NCI-H82 treated with DMSO at 0.1 percent for 48 hours (cell line): Measurements from ENCODE around the gene FSHR.

Experiments
- DNase-seq: peaks from one replicate; lab custom pipeline; 2025; ENCODE audit not compliant: unreplicated experiment; lab: John Stamatoyannopoulos, UW

Gene FSHR

DNA sequence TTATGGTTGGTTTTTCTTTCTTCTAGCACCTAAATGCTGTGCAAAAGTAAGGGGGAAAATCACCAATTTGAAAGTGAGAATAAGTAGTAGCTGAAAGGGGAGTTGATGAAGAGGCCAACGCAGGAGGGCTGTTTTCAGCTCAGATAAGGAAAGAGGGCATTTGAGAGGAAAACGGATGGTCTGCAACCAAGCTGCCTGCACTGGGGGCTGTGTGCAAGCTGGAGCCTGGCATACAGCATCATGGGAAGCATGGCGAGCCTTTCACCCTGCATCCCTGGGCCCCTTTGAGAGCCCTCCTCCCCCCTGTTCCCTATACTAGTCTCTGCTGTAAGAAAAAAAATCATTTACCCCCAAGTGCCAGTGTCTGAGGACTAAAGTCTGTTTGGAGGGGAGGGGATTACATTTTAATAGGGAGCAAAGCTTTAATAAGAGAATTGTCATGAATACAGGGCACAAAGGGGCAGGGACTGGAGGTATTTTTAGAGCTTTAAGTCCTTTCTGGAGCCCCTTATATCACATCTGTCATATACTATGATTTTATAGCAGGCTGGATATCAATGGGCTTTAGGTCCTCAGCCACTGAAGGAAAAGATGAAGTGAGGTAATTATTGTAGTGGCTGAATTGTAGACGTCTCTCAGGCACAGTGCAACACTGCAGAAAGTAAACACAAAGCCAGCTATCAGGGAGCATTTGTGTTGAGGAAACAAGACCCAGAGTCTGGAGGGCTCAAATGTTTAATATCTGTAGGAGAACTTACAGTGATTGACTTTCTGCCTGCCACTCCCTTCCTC, 120.7 kb downstream of the FSHR start:
- no peak for DNase-seq

DNA sequence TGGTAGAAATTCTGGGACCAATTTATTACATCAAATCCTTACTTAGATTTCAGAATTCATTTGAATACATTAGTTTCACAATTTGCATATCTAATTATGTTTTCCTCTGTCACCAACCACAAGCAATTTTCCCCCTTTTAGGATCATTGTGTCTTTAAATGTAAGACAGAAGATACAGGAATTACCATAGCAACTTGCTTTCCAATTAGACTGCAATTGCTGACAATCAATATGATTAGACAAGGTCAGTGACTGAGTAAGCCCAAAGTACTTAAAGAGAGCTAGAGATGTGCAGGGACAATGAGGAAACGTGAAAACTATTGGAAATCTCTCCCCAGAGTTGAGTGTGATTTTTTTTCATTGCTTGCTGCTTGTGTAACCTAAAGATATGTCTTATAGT, 121.4 kb downstream of the FSHR start:
- no peak for DNase-seq

DNA sequence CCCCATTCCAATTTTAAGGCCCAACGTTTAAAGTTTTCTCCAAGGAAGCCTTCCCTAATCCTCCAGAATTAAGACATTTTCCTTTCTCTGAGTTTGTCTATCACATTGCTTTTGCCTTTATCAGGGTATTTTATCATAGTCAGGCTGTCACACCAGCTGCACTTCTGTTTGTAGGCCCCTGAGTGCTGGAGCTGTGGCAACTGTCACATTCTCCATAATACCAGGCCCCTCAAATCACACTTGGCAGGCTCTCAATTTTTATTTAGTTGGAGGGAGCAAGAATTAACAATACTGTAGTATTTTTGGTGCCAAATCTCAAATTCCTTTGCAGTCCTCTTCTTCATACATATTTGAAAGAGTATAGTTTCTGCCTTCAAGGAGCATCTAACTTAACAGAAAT, 122.2 kb downstream of the FSHR start:
- no peak for DNase-seq

DNA sequence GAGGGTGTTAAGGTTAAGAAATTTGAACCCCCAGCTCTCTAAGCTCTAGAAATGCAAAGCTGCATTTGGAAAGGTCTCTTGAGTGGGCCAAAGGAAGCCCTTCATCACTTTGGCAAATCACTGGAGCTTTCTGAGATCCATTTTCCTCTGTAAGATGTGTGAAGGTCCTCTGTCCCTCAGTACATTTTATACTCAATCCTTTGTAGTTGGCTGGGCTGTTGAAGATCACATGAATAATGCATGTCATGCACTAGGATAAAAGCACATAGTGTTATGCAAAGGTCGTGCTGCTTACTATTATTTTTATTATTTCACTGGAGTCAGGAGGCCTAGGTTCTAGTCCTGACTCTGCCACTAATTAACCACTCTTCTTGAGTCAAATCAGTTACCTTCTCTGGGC, 124.9 kb downstream of the FSHR start:
- DNase-seq = no peak

DNA sequence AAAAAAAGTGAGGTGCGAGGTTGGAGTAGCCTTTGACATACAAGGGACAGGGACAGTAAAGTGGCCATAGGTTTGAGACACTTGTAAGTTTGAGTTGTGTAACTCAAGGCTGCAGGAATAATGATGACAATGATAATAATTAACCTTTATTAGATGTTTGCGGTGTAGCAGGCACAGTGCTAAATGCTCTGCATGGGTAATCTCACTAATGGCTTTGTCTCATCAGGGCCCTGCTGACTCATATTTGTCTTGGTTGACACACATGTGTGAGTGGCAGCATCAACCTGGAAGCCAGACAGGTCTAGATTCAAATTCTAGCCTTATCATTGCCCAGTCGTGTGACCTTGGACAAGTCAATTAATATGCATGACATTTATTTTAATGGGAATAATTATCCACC, 126.2 kb downstream of the FSHR start:
- DNase-seq = no peak

DNA sequence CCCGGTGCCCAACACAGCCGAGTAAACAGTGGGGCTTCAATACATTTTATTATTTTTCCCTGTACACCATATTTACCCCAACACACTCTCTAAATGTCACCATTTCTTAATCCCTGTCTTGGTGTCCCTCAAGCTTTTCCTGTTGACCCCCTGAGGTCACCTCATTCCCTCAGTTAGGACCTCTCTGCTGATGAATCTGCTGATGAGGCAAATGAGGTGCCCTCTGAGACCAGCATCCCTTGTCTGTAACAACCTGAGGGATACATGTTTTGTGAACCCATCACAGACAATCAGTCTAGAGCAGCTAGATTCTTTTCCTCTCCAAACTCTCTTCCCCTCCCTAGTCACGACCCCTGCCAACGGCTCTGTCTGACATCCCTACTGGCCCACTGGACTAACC, 127.6 kb downstream of the FSHR start:
- DNase-seq = no peak

DNA sequence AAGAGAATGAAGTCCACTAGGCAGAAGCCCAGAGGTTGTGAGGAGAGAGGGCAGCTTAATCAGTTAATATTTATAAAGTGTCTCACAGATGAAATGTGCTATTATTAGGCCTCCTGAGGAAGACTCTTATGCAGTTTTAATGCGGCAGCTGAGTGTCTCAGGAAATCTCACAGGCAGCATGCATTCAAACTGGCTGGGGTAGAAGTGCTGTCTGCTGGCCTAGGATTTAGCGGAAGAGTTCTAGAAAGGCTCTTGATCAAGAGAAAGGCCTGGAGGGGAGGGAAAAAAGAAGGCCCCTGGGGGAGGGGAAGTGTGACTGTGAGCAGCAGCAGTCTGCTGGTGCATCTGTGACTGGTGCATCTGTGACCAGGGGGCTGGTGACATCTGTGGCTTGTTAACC, 133.0 kb downstream of the FSHR start:
- DNase-seq = no peak

DNA sequence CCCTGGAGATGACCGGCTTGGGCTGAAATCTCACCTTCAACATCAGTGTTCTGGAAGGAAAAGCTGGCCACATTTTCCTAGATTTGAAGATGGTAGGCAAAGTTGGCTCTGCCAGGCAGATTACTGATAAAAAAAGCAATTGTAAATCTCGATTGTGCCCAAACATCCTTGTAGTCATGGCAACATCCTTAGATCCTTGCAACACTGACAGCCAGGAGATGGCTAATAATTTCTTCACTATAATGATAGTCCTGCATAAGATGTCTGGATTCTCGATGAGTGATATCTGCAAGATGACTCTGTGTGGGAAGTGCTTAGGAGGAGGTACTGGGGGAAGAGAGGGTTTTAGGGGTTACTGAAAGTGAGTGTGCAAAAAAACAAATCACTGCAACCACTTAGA, 149.1 kb downstream of the FSHR start:
- DNase-seq = no peak

DNA sequence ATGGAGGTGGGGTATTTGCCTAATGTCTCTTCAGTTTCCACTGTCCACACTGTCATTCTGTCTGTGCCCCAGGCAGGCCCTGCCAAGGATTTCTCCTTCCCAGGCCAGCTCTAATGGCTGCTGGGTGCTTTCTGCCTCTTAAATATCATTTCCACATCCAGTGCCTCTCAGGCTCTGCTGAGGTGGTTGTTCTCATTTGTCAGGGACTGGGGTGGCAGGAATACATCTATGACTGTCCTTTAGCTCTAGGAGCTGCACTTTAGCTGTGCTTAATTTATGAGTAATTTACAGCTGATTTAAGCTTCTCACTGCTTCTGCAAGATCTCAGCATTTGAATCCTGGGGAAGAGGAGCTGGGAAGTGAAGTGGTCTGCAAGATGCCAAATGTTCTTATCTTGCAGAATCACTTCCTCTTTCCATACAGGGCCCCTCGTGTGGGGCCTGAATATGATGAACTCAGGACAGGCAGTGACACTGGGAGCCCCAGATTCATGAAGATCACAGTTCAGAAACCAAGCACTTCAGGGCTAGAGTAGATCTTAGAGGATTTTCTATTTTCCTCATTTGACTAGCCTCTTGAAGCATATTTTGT, 150.2 kb downstream of the FSHR start:
- no peak for DNase-seq

DNA sequence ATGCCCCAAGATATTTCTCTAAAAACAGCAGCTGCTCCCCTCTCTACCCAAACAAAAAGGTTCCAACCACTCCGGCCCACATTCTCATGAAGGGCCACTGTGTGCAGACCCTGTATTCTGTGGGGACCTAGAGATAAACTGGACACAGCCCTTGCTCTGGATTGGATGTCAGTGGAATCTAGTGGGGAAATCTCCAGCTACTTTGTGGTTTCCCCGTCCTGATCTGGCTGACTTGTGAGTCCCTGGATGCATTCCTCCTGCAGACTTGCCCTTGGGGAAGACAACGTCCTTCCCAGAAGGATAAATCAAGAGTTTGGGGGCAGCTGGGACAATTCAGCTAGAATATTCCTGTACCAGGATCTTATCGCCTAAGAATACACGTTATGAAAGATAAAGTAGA, 151.1 kb downstream of the FSHR start:
- no peak for DNase-seq

DNA sequence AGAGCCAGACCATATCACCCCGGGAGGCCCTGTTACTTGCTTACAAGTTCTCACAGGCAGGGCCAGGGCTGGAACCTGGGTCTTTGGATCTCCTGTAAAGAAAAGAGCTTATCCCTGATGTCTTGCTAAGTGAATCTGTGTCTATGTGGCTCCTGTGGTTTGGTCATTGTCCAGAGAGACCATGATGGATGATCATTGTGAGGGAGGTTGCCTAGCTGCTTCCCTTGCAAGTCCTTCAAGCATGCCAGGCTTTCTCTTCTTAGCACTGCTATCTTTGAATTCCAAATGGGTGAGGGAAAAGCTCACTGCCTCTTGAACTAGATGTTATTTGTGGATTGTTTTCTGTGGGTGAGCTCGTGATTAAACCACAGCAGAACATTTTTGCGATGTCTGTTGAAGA, 151.6 kb downstream of the FSHR start:
- no peak for DNase-seq

DNA sequence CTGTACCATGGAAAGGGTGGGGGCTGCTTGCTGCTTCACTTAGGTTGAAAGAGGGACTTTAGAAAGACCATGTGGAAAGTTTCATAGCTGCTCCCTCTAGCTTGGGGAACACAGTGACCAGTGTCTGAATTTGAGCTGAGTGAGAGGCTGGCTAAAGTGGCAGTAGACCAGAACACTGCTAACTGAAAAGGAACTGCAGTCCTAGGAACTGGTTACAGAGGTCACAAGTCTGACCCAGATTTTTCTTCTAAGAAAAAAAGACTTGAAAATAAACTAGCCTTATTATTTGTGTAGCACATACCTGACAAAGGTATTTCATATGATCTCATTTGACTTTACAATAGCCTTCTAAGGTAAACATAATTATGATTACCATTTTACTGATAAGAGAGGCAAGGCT, 153.6 kb downstream of the FSHR start:
- DNase-seq = no peak

DNA sequence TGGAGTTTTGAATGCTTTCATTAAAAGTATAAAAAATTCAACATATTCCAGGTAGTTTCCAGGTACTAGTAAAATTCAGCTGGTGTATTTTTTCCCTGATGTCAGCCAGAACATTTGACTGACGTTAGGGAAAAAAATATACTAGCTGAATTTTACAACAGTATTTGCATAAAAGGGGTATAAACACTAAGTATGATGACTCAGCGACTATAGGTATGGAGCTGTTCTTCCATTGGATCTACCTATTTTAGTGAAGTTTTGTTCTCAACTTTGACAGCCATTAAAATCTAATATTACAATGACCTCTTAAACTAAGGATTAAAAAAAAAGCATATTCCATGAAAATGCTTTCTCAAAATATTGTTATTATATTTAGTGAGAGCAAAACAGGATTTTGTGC, 155.9 kb downstream of the FSHR start:
- DNase-seq = no peak

DNA sequence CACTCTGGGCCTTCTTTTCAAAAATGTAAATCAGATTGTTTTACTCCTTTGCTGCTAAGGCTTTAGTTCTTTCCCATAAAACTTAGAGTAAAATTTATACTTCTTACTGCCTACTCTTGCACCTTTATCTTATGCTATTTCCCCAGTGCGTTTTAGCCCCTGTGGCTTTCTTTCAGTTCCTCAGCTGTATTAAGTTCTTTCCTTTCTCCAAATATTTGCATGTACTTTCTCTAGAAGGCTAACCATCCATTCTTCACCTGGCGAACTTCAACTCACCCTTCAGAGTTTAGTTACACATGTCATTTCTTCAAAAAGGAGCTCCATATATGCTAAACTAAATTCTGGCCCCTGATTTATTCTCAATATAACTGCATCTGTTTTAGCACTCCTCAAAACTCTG, 160.7 kb downstream of the FSHR start:
- DNase-seq = no peak

DNA sequence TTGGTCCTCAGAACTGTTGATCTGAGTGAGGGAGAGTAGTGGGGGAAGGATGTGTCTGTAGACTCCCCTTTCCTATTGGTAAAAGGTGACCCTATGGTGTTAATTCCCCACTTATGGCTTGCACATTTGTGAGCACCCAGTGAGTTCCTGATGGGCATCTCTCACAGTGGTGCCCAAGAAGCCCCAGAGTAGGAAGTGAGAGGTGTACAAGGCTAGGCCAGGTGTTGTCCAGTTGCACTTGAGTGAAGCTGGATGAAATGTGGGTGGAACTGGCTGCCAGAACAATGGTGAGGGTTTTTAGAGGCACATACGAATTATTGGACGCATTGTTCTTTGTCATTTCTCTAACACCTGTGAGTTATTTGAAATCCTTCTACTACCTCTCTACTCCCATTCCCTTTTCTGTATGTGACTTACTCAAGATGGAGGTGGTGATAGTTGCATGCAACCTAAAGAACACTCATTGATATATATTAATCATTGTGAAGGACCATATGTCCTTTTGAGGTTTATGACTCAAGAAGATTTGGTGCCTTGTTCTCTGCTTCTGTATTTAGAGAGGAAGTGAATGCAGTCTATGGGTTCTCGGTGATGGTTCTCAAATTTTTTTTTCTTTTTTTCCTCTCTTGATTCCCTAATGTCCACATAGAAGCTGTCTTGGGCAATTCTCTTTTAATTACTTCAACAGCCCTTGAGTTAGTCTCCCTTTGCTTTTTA, 162.7 kb downstream of the FSHR start:
- DNase-seq = no peak

DNA sequence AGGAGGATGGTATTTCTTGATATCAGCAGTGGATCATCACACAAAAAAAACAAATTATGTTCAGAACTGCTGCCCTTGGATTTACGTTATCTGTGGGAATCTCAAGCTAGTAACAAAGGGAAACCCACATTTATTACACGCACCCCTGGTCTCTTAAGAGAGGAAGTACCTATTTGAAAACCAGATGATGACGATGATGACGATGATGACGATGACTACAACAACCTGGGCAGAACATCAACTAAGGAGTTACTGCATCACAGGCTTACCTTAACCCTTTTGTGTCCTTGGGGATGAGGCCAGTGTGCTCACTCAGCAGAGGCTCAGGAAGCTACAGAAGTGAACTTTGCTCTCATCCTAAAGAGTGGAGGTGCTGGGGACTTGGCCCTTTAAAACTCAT, 169.4 kb downstream of the FSHR start:
- DNase-seq = no peak

DNA sequence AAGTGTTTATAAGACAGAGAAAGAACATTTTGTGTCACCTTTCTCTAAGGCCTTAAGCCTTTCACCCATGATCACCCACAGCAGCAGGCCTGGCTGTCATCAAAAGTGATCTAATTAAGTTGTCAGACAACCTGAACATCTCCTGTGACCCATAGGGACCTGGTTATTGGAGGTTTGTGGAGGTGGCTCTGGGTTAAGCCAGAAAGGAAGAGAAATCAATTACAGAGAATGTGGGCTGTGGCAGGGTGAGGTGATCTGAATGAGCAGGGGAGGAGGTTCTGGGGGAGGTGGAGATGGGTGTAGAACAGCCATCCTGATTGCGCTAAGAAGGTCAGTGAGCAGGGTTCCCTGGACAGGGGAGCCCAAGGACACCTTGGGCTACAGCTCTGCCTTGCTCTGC, 170.8 kb downstream of the FSHR start:
- DNase-seq = no peak

DNA sequence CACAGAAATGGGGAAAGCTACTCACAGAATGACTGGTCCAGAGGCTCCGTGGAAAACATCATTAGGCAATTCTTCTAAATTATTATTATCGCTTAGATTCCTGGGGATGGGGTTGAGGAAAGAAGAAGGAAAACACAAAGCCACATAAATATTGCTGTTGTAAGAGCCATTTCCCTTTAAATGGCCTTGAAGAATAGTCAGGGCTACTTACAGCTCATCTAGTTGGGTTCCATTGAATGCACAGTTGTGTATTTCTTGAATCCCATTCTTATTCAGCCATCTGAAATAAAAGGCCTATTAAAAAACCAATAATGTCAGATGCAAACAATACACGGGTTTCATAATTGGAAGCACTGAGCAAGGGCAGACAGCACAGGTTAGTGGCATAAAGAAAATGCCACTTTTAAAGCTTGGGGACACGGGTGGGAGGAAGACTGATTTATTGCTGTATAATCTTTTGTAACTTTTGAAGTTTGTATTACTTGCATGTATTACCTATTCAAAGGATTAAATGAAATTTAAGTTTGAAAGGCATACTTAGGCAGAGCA, 171.4 kb downstream of the FSHR start:
- no peak for DNase-seq

DNA sequence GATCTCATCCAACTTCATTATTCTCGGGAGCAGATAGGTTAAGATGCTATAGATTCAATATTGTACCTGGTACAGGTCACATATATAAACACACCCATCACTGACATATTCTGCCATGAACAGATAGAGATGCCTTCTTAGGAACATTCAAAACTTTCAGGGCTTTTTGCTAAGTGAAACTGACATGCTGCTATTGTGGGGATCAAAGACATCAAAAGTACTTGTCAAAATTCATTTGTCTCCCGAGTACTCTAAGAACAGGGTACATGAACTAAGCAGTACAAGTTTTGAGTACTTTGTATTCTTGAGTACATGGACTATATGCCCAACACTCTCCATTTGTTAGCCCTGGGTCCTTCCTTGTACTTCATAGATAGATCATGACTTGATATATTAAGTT, 173.5 kb downstream of the FSHR start:
- DNase-seq = no peak

DNA sequence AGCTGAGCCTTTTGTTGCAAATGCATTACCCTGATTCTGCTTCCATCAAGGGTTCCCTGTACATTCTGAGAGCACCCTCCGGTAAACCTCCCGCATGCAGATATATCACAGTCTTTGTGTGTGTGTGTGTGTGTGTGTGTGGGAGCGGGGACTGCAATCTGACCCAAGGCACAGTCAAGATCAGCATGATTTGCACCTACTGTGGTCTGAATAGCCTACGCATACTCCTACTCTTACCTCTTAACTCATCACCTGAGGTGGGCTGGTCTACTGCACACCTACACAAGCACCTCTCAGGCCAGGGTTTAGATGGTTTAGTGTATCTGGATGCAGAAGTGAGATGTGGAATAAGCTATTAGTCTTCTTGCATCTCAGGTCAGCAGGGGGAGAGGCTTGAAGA, 174.6 kb downstream of the FSHR start:
- no peak for DNase-seq

DNA sequence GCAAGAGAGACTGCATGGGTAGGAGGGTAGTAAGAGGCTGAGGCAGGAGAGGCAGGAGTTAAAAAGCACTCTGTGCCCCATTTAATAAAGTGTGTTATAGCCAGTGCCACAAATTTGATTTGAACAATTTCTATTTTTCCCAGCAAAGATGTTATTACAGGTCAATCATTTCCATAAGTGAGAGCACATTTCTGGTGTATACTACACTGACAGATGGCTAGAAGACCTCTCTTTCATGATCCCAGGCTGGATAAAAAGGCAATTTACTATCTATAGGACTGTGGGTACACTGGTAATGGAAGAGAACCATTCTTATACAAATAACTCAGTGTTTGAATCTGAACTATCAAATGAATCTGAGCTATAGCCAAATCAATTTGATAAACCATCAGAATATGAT, 176.2 kb downstream of the FSHR start:
- no peak for DNase-seq

DNA sequence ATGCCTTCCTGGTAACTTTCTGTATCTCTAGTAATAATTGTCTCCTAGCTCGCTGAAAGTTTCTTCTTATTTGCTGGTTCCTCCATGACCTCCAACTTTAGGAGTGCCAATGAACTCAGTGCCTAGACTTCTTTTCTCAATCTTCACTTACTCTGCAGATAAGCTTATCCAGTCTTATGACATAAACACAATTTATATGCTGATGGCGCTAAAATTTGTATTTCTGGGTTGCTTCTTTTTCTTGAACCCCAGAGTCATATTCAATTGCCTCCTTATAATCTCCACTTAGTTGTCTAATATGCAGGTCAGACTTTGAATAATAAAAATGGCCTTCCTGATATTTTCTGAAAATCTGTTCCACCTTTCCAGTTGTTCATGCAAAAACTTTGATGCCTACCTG, 182.5 kb downstream of the FSHR start:
- no peak for DNase-seq
